Measurements from ENCODE around the gene RPAP2. TPM values are rescaled to one million over a fixed set of nuclear protein-coding genes. Genes with fewer than 3 reads are reported as not detected.

Gene RPAP2
- polyA plus RNA-seq, 10 donors = 14.5 to 24.7 (median 17.8) TPM

GRCh38 chr1:92445865-92446264 lies 147.0 kb downstream of the RPAP2 start:
- no peak for DNase-seq

- no peak for DNase-seq
Measured at GRCh38 chr1:92446546-92446945, 147.7 kb downstream of the RPAP2 start.

GRCh38 chr1:92447033-92447681 lies 148.3 kb downstream of the RPAP2 start:
- DNase-seq = no peak

- DNase-seq = no peak
Measured at GRCh38 chr1:92447976-92448375, 149.1 kb downstream of the RPAP2 start.

Other genes starting within 250 kb of the RPAP2 start
- gene SETSIP, start 223.6 kb upstream of the RPAP2 start, polyA plus RNA-seq (ENCODE audit: insufficient read length in 10 of 10) = under 1 TPM in 4 of 10 donors, not detected in 6; 0.18 to 0.58 (median 0.31) TPM
- gene BTBD8, start 218.7 kb upstream of the RPAP2 start, polyA plus RNA-seq (ENCODE audit: insufficient read length in 10 of 10) = 1 to 10 TPM; 1.4 to 3.9 (median 2.2) TPM
- gene C1orf146, start 81.1 kb upstream of the RPAP2 start, polyA plus RNA-seq (ENCODE audit: insufficient read length in 10 of 10) = under 1 TPM in 1 of 10 donors, not detected in 9; 0.18 TPM
- gene GLMN, start 72 bp upstream of the RPAP2 start, polyA plus RNA-seq (ENCODE audit: insufficient read length in 10 of 10) = 10 to 100 TPM in 9 of 10 donors, 1 to 10 TPM in 1; 10.0 to 22.6 (median 13.2) TPM
- 1 to 10 TPM in 1 of 10 donors, under 1 TPM in 9; 0.13 to 1.0 (median 0.20) TPM for gene GFI1, start 187.9 kb downstream of the RPAP2 start, polyA plus RNA-seq (ENCODE audit: insufficient read length in 10 of 10)